Measurements from ENCODE around the gene ARFGEF3.

DNA sequence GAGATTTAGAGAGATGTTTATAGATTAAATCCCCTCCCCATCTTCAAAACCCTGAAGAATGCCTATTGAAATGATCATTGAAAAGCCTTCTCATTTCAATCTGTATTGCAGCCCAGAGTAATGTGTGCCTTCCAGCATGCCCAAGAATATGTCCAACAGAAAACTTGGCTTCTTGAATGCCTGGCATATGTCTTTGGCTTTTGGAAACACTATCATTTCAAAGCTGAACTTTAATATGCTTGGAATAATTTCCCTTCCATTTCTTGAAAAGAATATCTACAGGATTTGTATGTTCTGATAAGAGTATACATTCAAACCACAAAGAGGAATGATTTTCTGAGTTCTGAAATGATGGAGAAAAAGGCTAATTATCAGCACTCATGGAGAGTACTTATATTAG lies 68.5 kb downstream of the ARFGEF3 start:
- no peak for TF ChIP-seq EZH2 (IDR thresholded peaks at IDR 0.05; ENCODE audit: low read depth, unreplicated experiment)
- TF ChIP-seq CREB1 (CRISPR knock-in tag; IDR thresholded peaks at IDR 0.05; ENCODE audit: low read depth) = no peak
- TF ChIP-seq POLR2AphosphoS5 (IDR thresholded peaks at IDR 0.05; ENCODE audit: low read depth) = no peak
